ENCODE data around the gene DGKK.
"Not testable (repeated sequence)": the region's sequence is repeated elsewhere in the genome, so short reads cannot be mapped to it uniquely, and the experiment has no call there.

Gene DGKK

GRCh38 chrX:50407976-50408375 is 62.6 kb downstream of the DGKK start:
- no peak for DNase-seq

GRCh38 chrX:50403903-50404302 is 66.7 kb downstream of the DGKK start:
- DNase-seq = no peak

GRCh38 chrX:50402886-50403285 is 67.7 kb downstream of the DGKK start:
- DNase-seq = no peak

GRCh38 chrX:50393902-50394301 is 76.7 kb downstream of the DGKK start:
- DNase-seq = no peak

GRCh38 chrX:50386520-50386919 is 84.1 kb downstream of the DGKK start:
- DNase-seq = no peak

- DNase-seq = no peak
These were observed 88.8 kb downstream of the DGKK start for GRCh38 chrX:50381729-50382415.

- DNase-seq = no peak
These were observed 95.0 kb downstream of the DGKK start for GRCh38 chrX:50375481-50376267.

GRCh38 chrX:50372966-50373365 is 97.7 kb downstream of the DGKK start:
- DNase-seq = no peak

GRCh38 chrX:50343917-50344316 is 126.7 kb downstream of the DGKK start:
- DNase-seq = no peak

- DNase-seq = no peak
These were observed 137.3 kb downstream of the DGKK start for GRCh38 chrX:50333308-50333707.

- not testable (repeated sequence) for DNase-seq
These were observed 138.0 kb downstream of the DGKK start for GRCh38 chrX:50332668-50333067.

GRCh38 chrX:50327235-50327634 is 143.4 kb downstream of the DGKK start:
- DNase-seq = no peak
